Endothelial cell (in vitro differentiated cells): ENCODE data around the gene TCEANC2. TPM values are rescaled to one million over a fixed set of nuclear protein-coding genes. Genes with fewer than 3 reads are reported as not detected.
"Not testable (repeated sequence)": the region's sequence is repeated elsewhere in the genome, so short reads cannot be mapped to it uniquely, and the experiment has no call there.

Source experiments
- DNase-seq: peaks from one replicate; pipeline ENCODE4 v3.0.0; 2021; ENCODE audit warnings: low spot score
- H3K27ac Mint-ChIP-seq: one replicate; pipeline ENCODE4 v1.8.0; 2021; ENCODE audit warnings: mixed read lengths, inconsistent platforms; ENCODE audit not compliant: unreplicated experiment
- H3K27me3 Mint-ChIP-seq: one replicate; pipeline ENCODE4 v1.8.0; 2021; ENCODE audit warnings: mild to moderate bottlenecking, moderate library complexity, mixed read lengths, inconsistent platforms; ENCODE audit not compliant: unreplicated experiment
- H3K36me3 Mint-ChIP-seq: one replicate; pipeline ENCODE4 v1.8.0; 2021; ENCODE audit warnings: mild to moderate bottlenecking, low read depth, mixed read lengths, inconsistent platforms; ENCODE audit not compliant: unreplicated experiment
- H3K4me1 Mint-ChIP-seq: one replicate; pipeline ENCODE4 v1.8.0; 2021; ENCODE audit warnings: mild to moderate bottlenecking, mixed read lengths, inconsistent platforms; ENCODE audit not compliant: unreplicated experiment
- H3K4me3 Mint-ChIP-seq: one replicate; pipeline ENCODE4 v1.8.0; 2021; ENCODE audit warnings: mild to moderate bottlenecking, mixed read lengths, inconsistent platforms; ENCODE audit not compliant: unreplicated experiment
- H3K9me3 Mint-ChIP-seq: one replicate; pipeline ENCODE4 v1.8.0; 2021; ENCODE audit warnings: mixed read lengths, inconsistent platforms; ENCODE audit not compliant: unreplicated experiment
- long read RNA-seq: library from polyadenylated mRNA; unstranded; transcript quantifications from one replicate; pipeline ENCODE4 v2.0.0, GENCODE V29; 2020; ENCODE audit not compliant: unreplicated experiment
- total RNA-seq: library from RNA; stranded (reverse); fragmentation: NEBNext Ultra II Directional; extraction: Animal tissue kit (Norgen Biotek cat#: 25700); gene quantifications from one replicate; pipeline ENCODE4 v1.2.1, GENCODE V29; 2021; ENCODE audit not compliant: unreplicated experiment
- TF ChIP-seq, protein P1 (sequence below): fragments of 200-600 bp; sonication (generic); IDR thresholded peaks from one replicate; pipeline ENCODE4 v1.5.0; 2021; ENCODE audit warnings: antibody characterized with exemption; ENCODE audit not compliant: unreplicated experiment

Gene TCEANC2
- 6.3 TPM for total RNA-seq
- long read RNA-seq, full-length matches to known transcripts = 2 of 4 reads
- long read RNA-seq, partial matches to known transcripts = 0 of 4 reads
- long read RNA-seq, other reads (novel, unspliced or antisense) = 2 of 4 reads

DNA sequence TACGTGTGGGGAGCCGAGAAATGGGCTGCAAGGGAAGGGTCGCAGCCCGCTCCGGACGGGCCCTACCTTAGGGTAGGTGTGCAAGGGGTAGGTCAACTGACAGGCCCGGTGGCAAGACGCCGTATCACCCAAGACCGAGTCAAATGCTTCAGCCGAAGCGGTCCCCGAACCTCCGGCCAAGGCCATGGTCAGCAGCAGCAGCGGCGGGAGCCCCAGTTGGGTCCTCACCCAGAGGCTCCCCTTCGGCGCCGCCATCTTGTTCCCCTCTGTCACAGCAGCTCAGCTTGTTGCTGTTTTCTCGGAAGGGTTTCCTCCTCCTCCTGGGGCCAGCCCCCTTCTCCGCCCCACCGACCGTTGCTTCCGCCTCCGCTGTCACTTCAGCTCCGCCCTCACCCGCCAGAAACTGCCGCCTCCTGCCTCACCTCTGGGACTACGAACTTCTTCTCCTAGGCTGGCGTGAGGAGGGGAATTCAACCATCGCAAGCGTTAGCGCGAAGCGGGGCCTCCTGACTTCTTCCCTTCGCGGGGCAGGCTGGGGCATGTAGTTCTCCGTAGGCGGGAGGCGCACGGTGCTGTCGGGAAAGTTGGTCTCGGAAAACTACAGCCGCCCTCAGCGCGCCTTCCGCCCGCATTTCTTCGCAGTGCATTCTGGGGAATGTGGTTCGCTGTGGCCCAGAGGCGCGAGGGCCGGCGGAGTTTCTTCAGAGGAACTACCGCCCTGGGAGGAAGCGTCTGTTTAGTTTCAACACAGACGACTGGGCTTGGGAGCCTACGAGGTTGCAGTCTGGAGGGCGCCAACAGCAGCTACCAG is at the start of gene TCEANC2, which contains the start of gene TMEM59:
TSS of gene TCEANC2 (plus strand) at position 675 of the 811 bp plus-strand sequence. CDS start 815 bp downstream, outside the sequence.
TSS of gene TMEM59 (minus strand) at position 271 of the 811 bp plus-strand sequence. CDS start at position 255, 16 bp downstream.
- H3K27ac Mint-ChIP-seq = peak within 1 kb of the TSS; percentile 39

DNA sequence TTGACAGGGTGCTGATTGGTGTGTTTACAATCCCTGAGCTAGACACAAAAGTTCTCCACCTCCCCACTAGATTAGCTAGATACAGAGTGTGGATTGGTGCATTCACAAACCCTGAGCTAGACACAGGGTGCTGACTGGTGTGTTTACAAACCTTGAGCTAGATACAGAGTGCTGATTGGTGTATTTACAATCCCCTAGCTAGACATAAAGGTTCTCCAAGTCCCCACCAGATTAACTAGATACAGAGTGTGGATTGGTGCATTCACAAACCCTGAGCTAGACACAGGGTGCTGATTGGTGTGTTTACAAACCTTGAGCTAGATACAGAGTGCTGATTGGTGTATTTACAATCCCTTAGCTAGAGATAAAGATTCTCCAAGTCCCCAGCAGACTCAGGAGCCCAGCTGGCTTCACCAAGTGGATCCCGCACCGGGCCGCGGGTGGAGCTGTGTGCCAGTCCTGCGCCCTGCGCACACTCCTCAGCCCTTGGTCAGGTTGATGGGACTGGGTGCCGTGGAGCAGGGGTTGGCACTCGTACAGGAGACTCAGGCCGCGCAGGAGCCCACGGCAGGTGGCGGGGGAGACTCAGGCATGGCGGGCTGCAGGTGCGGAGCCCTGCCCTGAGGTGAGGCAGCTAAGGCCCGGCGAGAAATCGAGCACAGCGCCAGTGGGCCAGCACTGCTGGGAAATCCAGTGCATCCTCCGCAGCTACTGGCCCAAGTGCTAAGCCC is 49.5 kb upstream of the TCEANC2 start:
- H3K9me3 Mint-ChIP-seq, H3K4me3 Mint-ChIP-seq, H3K36me3 Mint-ChIP-seq, H3K27ac Mint-ChIP-seq, H3K4me1 Mint-ChIP-seq, H3K27me3 Mint-ChIP-seq, DNase-seq: not testable (repeated sequence)

More for the DNA sequence above, at the start of gene TCEANC2, which contains the start of gene TMEM59:
- no peaks in the 10 kb centered on the region for H3K27me3 Mint-ChIP-seq
- H3K4me3 Mint-ChIP-seq = no peak within 1 kb of the TSS
- TF ChIP-seq, protein P1, sequence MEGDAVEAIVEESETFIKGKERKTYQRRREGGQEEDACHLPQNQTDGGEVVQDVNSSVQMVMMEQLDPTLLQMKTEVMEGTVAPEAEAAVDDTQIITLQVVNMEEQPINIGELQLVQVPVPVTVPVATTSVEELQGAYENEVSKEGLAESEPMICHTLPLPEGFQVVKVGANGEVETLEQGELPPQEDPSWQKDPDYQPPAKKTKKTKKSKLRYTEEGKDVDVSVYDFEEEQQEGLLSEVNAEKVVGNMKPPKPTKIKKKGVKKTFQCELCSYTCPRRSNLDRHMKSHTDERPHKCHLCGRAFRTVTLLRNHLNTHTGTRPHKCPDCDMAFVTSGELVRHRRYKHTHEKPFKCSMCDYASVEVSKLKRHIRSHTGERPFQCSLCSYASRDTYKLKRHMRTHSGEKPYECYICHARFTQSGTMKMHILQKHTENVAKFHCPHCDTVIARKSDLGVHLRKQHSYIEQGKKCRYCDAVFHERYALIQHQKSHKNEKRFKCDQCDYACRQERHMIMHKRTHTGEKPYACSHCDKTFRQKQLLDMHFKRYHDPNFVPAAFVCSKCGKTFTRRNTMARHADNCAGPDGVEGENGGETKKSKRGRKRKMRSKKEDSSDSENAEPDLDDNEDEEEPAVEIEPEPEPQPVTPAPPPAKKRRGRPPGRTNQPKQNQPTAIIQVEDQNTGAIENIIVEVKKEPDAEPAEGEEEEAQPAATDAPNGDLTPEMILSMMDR = no peak
- no peaks in the 10 kb centered on the region for H3K36me3 Mint-ChIP-seq
- DNase-seq = peak; percentile 94
- no peaks in the 10 kb centered on the region for H3K9me3 Mint-ChIP-seq
- H3K4me1 Mint-ChIP-seq = peaks cover 7% of the 10 kb centered on the region

DNA sequence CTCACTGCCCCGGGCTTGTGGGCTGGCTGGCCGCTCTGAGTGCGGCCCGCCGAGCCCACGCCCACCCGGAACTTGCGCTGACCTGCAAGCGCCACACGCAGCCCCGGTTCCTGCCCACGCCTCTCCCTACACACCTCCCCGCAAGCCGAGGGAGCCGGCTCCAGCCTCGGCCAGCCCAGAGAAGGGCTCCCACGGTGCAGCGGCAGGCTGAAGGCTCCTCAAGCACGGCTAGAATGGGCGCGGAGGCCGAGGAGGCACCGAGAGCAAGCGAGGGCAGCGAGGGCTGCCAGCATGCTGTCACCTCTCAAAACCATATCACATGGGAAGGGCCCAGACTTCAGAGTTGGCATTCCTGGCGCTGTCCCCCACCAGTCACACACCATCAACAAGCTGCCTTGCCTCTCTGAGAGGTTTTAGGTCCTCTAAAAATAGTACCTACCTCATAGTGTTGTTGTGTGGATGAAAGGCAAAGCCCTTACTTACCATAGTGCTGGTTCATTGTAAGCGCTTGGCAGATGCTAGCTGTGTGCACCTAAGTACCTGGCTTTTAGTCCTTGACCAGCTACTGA is 48.8 kb upstream of the TCEANC2 start:
- peaks cover 2% of the 10 kb centered on the region for H3K4me1 Mint-ChIP-seq
- peaks cover 4% of the 10 kb centered on the region for H3K36me3 Mint-ChIP-seq
- no peaks in the 10 kb centered on the region for H3K9me3 Mint-ChIP-seq
- TF ChIP-seq, protein P1 = no peak
- H3K4me3 Mint-ChIP-seq = no peak overlapping the region
- no peak for DNase-seq
- no peak overlapping the region for H3K27ac Mint-ChIP-seq
- H3K27me3 Mint-ChIP-seq = peaks cover 8% of the 10 kb centered on the region

DNA sequence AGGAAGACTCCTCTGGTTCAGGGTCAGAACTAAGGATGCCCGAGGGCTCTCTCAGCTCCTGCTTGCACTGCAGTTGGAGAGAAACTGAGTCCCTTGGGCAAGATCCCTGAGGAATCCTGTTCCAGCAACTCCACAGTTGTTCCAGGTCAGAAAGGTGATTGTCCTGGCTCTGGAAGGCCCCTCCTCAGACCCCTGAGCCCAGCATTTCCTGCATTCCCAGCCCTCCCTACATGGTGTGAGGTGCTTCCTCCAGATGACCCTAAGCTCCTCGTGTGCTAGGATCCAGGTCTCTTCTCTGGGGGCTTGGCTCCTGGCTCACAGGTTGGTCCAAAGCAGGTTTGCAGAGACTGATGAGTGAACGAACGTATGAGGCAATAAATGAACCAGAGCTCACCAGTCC is 46.9 kb upstream of the TCEANC2 start:
- Mint-ChIP-seq H3K4me3 (no peak overlapping the region), H3K9me3 (no peaks in the 10 kb centered on the region), H3K36me3 (peaks cover 4% of the 10 kb centered on the region), H3K4me1 (peaks cover 2% of the 10 kb centered on the region), H3K27me3 (peaks cover 13% of the 10 kb centered on the region), H3K27ac (no peak overlapping the region)
- TF ChIP-seq, protein P1 = no peak
- no peak for DNase-seq

DNA sequence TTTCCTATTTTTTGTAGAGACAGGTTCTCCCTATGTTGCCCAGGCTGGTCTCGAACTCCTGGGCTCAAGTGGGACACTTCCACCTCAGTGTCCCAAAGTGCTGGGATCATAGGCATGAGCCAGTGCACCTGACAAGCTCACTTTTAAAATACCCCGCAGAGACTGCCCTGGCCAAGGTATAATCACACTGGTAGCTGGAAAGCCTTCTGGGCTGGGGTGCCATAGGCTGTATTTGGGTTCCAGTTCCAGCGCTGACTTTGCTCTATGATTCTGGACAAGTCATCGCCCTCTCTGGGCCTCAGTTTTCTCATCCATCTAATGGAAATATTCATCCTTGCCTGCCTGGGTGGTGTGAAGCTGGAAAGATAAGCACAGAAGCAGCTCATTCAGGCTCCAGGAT is 45.8 kb upstream of the TCEANC2 start:
- Mint-ChIP-seq H3K27ac (no peak overlapping the region), H3K9me3 (no peaks in the 10 kb centered on the region), H3K27me3 (peaks cover 17% of the 10 kb centered on the region), H3K4me1 (peaks cover 2% of the 10 kb centered on the region), H3K4me3 (no peak overlapping the region), H3K36me3 (peaks cover 4% of the 10 kb centered on the region)
- no peak for DNase-seq
- TF ChIP-seq, protein P1 = no peak
